D721Med (cell line): Measurements from ENCODE around the gene COX8C.

Experiments
- DNase-seq: peaks from one replicate; pipeline ENCODE4 v3.0.0; 2011; ENCODE audit warnings: low spot score; ENCODE audit not compliant: insufficient read length
- FAIRE-seq: peaks from 2 replicates; lab custom pipeline; 2011; peaks lifted over from hg19 to GRCh38; lab: Jason Lieb, UNC
- CTCF ChIP-seq: IDR thresholded peaks from 2 replicates; pipeline ENCODE4 v1.5.1; 2012; ENCODE audit warnings: mild to moderate bottlenecking, control low read depth; ENCODE audit not compliant: insufficient read depth; ENCODE audit errors: missing control alignments

Gene COX8C

GRCh38 chr14:93320489-93320888 is 26.5 kb upstream of the COX8C start:
- DNase-seq (no peak), FAIRE-seq (no peak)
- TF ChIP-seq CTCF, result no peak

- TF ChIP-seq CTCF, result no peak
- FAIRE-seq, result no peak
These were observed 23.9 kb upstream of the COX8C start for GRCh38 chr14:93322929-93323599.

GRCh38 chr14:93323600-93324174 is 23.3 kb upstream of the COX8C start:
- FAIRE-seq (no peak), DNase-seq (no peak)
- TF ChIP-seq CTCF, result no peak

More at GRCh38 chr14:93322929-93323599, 23.9 kb upstream of the COX8C start:
- DNase-seq, result no peak

GRCh38 chr14:93326196-93326595 is 20.8 kb upstream of the COX8C start:
- no peak for TF ChIP-seq CTCF
- DNase-seq (no peak), FAIRE-seq (no peak)

GRCh38 chr14:93328546-93328945 is 18.4 kb upstream of the COX8C start:
- TF ChIP-seq CTCF, result no peak
- FAIRE-seq (no peak), DNase-seq (no peak)

- DNase-seq (no peak), FAIRE-seq (no peak)
- no peak for TF ChIP-seq CTCF
These were observed 16.9 kb upstream of the COX8C start for GRCh38 chr14:93329965-93330608.

- no peak for TF ChIP-seq CTCF
- DNase-seq (no peak), FAIRE-seq (no peak)
These were observed 16.4 kb upstream of the COX8C start for GRCh38 chr14:93330609-93331000.
